ENCODE results near the gene MCRS1. TPM values are rescaled to one million over a fixed set of nuclear protein-coding genes. Genes with fewer than 3 reads are reported as not detected.

MCRS1 gene, protein sequence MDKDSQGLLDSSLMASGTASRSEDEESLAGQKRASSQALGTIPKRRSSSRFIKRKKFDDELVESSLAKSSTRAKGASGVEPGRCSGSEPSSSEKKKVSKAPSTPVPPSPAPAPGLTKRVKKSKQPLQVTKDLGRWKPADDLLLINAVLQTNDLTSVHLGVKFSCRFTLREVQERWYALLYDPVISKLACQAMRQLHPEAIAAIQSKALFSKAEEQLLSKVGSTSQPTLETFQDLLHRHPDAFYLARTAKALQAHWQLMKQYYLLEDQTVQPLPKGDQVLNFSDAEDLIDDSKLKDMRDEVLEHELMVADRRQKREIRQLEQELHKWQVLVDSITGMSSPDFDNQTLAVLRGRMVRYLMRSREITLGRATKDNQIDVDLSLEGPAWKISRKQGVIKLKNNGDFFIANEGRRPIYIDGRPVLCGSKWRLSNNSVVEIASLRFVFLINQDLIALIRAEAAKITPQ
- total RNA-seq, result 60.9 and 76.0 TPM in 2 replicates

DNA sequence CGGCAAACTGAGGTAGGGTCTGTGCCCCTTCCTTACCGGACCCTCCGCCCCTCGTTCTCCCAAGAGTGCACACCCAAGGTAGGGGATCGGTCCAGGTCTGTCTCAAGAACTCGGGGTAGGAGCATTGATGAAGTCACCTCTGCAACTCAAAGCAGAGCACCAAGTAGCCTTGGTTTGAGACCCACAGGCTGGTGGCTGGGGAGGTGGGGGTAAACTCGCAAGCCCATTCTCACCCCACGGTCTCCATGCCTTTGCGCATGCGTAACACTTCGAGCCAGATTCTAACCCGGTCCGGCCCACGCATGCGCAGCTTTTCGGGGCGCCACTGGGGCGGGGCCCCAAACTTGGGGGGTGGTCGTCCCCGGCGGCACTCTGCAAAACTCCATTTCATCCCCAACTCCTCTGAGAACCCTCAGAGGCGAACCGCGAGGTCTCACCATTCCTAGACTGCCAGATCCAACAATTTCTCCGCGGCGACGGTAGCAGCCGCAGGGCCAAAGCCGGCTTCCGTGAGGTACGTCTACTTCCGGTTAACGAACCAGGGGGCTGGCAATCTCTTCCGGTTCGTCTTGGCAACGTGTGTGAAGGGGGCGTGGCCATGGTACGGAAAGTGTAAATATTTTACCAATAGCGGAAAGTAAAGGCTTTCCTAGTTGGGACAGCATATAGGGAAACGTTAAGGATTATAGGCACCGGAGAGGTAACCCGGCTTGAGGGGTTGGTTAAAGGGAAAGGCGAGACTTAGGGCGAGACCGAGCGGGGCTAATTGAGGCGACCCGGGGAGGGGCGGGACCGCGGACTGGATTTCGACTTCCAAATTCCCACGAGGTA lies at the start of gene MCRS1:
Gene MCRS1 (minus strand): TSS at position 532 of the 831 bp plus-strand sequence. CDS start 1,411 bp downstream, outside the sequence.

DNA sequence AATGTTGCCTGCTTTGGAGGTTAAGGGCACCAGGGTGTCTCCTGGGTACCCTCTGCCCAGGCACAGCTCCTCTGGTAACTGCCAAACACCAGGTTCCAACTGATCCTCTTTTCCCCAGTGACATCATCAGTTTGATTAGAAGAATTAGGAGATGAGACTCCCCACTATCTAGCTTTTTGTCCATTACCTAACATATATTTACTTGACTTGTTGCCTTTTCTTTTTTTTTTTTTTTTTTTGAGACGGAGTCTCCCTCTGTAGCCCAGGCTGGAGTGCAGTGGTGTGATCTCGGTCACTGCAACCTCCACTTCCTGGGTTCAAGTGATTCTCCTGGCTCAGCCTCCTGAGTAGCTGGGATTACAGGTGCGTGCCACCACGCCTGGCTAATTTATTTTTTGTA lies 37.6 kb upstream of the MCRS1 start, which contains the start of gene FAM186B:
Gene FAM186B (minus strand): TSS at position 101 of the 400 bp plus-strand sequence. CDS start 162 bp downstream, outside the sequence.

DNA sequence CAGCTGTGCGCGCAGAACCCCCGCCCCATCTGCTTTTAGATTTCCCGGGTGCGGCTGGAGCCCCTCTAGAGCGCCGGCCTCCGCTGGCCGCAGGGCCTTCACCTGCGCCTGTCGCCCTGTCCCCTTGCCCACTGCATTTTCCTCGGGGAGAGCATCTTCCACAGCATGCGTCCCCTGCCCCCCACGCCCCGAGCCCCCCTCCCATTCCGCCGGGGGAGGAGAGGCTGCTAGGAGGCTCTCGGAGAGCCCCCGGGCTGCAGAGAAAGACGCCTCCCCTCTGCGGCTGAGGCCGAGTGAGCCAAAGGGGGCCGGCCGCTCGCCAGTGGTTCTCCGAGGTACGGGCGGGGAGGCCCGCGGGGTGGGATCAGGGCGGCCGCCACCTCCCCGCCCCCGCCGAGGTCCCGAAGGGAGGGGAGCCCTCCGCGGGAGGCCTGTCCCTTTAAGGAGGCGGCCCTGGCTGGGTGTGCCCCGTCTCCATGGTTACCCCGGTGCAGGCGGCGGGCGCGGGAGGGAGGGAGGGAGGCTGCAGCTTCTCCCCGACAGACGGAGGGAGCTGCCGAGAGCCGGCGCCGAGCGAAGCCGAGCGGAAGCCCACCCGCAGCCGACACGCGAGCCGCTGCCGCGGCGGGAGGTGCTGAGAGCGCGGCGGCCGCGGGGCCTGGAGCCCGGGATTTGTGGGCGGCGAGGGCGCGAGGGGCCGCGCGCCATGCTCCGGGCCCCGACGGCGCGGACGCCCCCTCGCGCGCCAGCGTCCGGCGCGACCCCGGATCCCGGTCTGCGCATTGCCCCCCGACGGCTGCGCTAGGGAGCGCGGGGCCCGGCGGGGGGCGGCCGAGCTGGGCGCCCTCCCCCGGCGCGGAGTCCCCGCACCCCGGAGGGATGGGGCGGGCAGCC lies 29.2 kb downstream of the MCRS1 start, which contains the start of gene KCNH3:
Gene KCNH3 (plus strand): TSS at position 521 of the 894 bp plus-strand sequence. CDS start 387 bp downstream, outside the sequence.

Other genes starting within 250 kb of the MCRS1 start
- gene TROAP, start 244.9 kb downstream of the MCRS1 start, total RNA-seq, result 8.1 and 9.1 TPM in 2 replicates
- gene C1QL4, start 231.0 kb downstream of the MCRS1 start, total RNA-seq, result not detected in 2 replicates
- 0.61 and 1.3 TPM in 2 replicates for gene DNAJC22, start 221.3 kb downstream of the MCRS1 start, total RNA-seq
- 46.8 and 48.0 TPM in 2 replicates for gene SPATS2, start 200.7 kb downstream of the MCRS1 start, total RNA-seq
- 0.15 and 0.32 TPM in 2 replicates for gene KCNH3, start 29.1 kb downstream of the MCRS1 start, total RNA-seq
- 0.32 TPM in 1 of 2 replicates, not detected in the other for gene FAM186B, start 37.5 kb upstream of the MCRS1 start, total RNA-seq
- 5.5 and 11.4 TPM in 2 replicates for gene PRPF40B, start 55.4 kb upstream of the MCRS1 start, total RNA-seq
- 69.2 and 72.0 TPM in 2 replicates for gene FMNL3, start 139.3 kb upstream of the MCRS1 start, total RNA-seq
- 284 and 430 TPM in 2 replicates for gene TMBIM6, start 173.4 kb upstream of the MCRS1 start, total RNA-seq